Spleen (tissue), 11 donors: Measurements from ENCODE around the gene SEPTIN10. TPM values are rescaled to one million over a fixed set of nuclear protein-coding genes. Genes with fewer than 3 reads are reported as not detected.
"Not testable (repeated sequence)": the region's sequence is repeated elsewhere in the genome, so short reads cannot be mapped to it uniquely, and the experiment has no call there.

Experiments
- DNase-seq: peaks from one replicate; pipeline ENCODE4 v3.0.0-alpha.2; 2020
- H3K27ac ChIP-seq, 8 donors: fragments of 200-600 bp; sonication (generic) in 7 of 8; 1 replicate in 4 of 8; 2 replicates in 4 of 8; pipeline versions ENCODE4 v1.5.0 to v1.8.0; 2016 to 2021; ENCODE audit warnings: inconsistent platforms in 4 of 8, mild to moderate bottlenecking in 4 of 8, moderate library complexity in 1 of 8
- H3K27me3 ChIP-seq, 7 donors: fragments of 200-600 bp; sonication (generic) in 6 of 7; replicated peaks in 1 of 7; 1 replicate in 4 of 7; 2 replicates in 3 of 7; pipeline versions ENCODE4 v1.5.0 to v1.8.0; 2016 to 2021; ENCODE audit warnings: inconsistent platforms in 3 of 7, mild to moderate bottlenecking in 1 of 7
- H3K36me3 ChIP-seq, 6 donors: fragments of 200-600 bp; sonication (generic) in 5 of 6; 1 replicate in 4 of 6; 2 replicates in 2 of 6; pipeline versions ENCODE4 v1.5.0 to v1.8.0; 2016 to 2021; ENCODE audit warnings: inconsistent platforms in 2 of 6
- H3K4me1 ChIP-seq, 6 donors: fragments of 200-600 bp; sonication (generic) in 5 of 6; 1 replicate in 3 of 6; 2 replicates in 3 of 6; pipeline versions ENCODE4 v1.5.0 to v1.8.0; 2016 to 2021; ENCODE audit warnings: inconsistent platforms in 3 of 6
- H3K4me3 ChIP-seq, 8 donors: fragments of 200-600 bp; sonication (generic) in 7 of 8; 1 replicate in 4 of 8; 2 replicates in 4 of 8; pipeline versions ENCODE4 v1.5.0 to v1.8.0; 2016 to 2021; ENCODE audit warnings: inconsistent platforms in 4 of 8, mild to moderate bottlenecking in 4 of 8, moderate library complexity in 2 of 8
- H3K9me3 ChIP-seq, 8 donors: fragments of 200-600 bp; sonication (generic) in 7 of 8; 1 replicate in 4 of 8; 2 replicates in 4 of 8; pipeline versions ENCODE4 v1.5.0 to v1.8.0; 2016 to 2021; ENCODE audit warnings: inconsistent platforms in 4 of 8
- POLR2A ChIP-seq, 3 donors: fragments of 450-650 bp; IDR thresholded peaks; one replicate each; pipeline ENCODE4 v1.5.1; 2017; ENCODE audit warnings: antibody characterized with exemption in 3 of 3, mild to moderate bottlenecking in 1 of 3
- POLR2AphosphoS5 ChIP-seq, 3 donors: sonication (generic); formaldehyde crosslinking; IDR thresholded peaks; one replicate each; pipeline ENCODE4 v1.5.1; 2017; ENCODE audit warnings: antibody characterized with exemption in 3 of 3
- WGBS, 5 donors: extraction: QIAGEN DNeasy Blood & Tissue Kit in 3 of 5; methylation state at CpG; one replicate each; pipeline versions ENCODE4 v1.1.5 to v1.1.7; 2013 to 2018; 5-methylcytosine and 5-hydroxymethylcytosine counted together
- intact Hi-C: fragments of 100-400 bp; cut with DNase I; formaldehyde crosslinking; loops from one replicate; pipeline ENCODE4 v1.15.0; 2023; ENCODE audit warnings: low total_unique reads
- polyA plus RNA-seq, 3 donors: library from polyadenylated mRNA; stranded (reverse); fragments of 200-250 nt; gene quantifications; one replicate each; pipeline ENCODE4 v1.2.1, GENCODE V29; 2013
- total RNA-seq, 7 donors: library from RNA; depleted of rRNA in 3 of 7; stranded (reverse); fragments of >200 nt in 3 of 7; fragmentation: NEBNext Ultra II Directional in 4 of 7; extraction: Animal tissue kit (Norgen Biotek cat#: 25700) in 4 of 7; gene quantifications; one replicate each; pipeline versions ENCODE4 v1.1.0 to v1.2.1, GENCODE V29; 2016 to 2021
- TF ChIP-seq, protein P1 (sequence below), 11 experiments: fragments of 200-600 bp in 7 of 11; fragments of 450-650 bp in 4 of 11; sonication (generic) in 4 of 11; IDR thresholded peaks in 8 of 11; conservative IDR thresholded peaks in 3 of 11; 1 replicate in 7 of 11; 2 replicates in 4 of 11; pipeline versions ENCODE4 v1.4.0 to v1.8.0; 2016 to 2021; ENCODE audit warnings: antibody characterized with exemption in 11 of 11, inconsistent platforms in 4 of 11, mild to moderate bottlenecking in 1 of 11
- donor health status: healthy with polysubstance abuse.
- donor health status: DM: no; HTN: no; CAD: no; lungs with moderate emphysema.
- donor health status: DM: no; HTN: no; CAD: no.
- donor health status: Bipolar disorder and iron deficiency.
- donor health status: healthy.
- donor health status: DM: no; HTN: no; CAD: no.
- donor health status: DM: yes; HTN: yes; CAD: no.

SEPTIN10 gene
- total and polyA plus RNA-seq, 10 donors, result 14.7 to 95.3 (median 58.3) TPM

DNA sequence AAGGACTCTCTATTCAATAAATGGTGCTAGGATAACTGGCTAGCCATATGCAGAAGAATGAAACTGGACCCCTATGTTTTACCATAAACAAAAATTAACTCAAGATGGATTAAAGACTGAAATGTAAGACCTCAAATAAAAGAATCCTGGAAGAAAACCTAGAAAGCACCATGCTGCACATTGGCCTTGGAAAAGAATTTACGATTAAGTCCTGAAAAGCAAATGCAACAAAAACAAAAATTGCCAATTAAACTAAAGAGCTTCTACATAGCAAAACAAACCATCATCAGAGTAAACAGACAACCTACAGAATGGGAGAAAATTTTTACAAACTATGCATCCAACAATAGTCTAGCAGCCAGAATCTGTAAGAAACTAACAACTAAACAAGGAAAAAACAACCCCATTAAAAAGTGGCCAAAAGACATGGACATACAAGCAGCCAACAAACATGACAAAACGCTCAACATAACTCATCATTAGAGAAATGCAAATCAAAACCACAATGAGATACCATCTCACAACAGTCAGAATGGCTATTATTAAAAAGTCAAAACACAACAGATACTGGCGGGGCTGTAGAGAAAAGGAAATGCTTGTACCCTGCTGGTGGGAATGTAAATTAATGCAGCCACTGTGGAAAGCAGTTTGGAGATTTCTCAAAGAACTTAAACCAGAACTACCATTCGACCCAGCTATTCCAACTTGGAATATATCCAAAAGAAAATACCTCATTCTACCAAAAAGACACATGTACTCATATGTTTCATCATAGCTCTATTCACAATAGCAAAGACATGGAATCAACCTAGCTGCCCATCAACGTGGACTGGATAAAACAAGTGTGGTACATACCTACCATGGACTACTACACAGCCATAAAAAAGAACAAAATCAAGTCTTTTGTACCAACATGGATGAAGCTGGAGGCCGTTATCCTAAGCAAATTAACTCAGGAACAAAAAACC lies 30.6 kb downstream of the SEPTIN10 start:
- no peak overlapping the region for H3K4me3 ChIP-seq
- no peak overlapping the region for H3K27ac ChIP-seq
- DNase-seq, result no peak
- TF ChIP-seq, protein P1, sequence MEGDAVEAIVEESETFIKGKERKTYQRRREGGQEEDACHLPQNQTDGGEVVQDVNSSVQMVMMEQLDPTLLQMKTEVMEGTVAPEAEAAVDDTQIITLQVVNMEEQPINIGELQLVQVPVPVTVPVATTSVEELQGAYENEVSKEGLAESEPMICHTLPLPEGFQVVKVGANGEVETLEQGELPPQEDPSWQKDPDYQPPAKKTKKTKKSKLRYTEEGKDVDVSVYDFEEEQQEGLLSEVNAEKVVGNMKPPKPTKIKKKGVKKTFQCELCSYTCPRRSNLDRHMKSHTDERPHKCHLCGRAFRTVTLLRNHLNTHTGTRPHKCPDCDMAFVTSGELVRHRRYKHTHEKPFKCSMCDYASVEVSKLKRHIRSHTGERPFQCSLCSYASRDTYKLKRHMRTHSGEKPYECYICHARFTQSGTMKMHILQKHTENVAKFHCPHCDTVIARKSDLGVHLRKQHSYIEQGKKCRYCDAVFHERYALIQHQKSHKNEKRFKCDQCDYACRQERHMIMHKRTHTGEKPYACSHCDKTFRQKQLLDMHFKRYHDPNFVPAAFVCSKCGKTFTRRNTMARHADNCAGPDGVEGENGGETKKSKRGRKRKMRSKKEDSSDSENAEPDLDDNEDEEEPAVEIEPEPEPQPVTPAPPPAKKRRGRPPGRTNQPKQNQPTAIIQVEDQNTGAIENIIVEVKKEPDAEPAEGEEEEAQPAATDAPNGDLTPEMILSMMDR (IDR thresholded peaks at IDR 0.05 in 8 of 11, conservative IDR thresholded peaks at IDR 0.05 in 3 of 11), result no peak
- TF ChIP-seq POLR2A (IDR thresholded peaks at IDR 0.05) (no peak), POLR2AphosphoS5 (IDR thresholded peaks at IDR 0.05) (no peak)
- intact Hi-C loops, result no loop called here
- H3K36me3 ChIP-seq, result peaks cover 0 to 9% (median 0%) of the 10 kb centered on the region in 6 donors
- 73 to 85% (median 77%) methylated on average over 6 of the region's 6 CpGs for WGBS, 5 donors
- H3K9me3 ChIP-seq, result no peaks in the 10 kb centered on the region
- H3K4me1 ChIP-seq, result no peaks in the 10 kb centered on the region
- H3K27me3 ChIP-seq, result no peaks in the 10 kb centered on the region

DNA sequence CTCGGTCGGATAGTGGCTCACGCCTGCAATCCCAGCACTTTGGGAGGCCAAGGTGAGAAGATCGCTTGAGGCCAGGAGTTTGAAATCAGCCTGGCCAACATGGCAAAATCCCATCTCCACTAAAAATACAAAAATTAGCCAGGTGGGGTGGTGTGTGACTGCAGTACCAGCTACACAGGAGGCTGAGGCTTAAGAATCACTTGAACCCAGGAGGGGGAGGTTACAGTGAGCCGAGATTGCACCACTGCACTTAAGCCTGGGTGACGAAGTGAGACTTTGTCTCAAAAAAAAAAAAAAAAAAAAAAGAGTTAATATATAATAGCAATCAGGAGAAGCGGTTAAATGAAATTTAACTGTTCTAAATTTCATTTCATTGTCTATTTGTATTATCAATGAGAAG lies 36.1 kb downstream of the SEPTIN10 start:
- DNase-seq, H3K27ac ChIP-seq, intact Hi-C loops, H3K27me3 ChIP-seq, H3K4me3 ChIP-seq, H3K9me3 ChIP-seq, H3K4me1 ChIP-seq, H3K36me3 ChIP-seq: not testable (repeated sequence)
- 89 to 97% (median 94%) methylated on average over 7 of the region's 7 CpGs for WGBS, 5 donors

DNA sequence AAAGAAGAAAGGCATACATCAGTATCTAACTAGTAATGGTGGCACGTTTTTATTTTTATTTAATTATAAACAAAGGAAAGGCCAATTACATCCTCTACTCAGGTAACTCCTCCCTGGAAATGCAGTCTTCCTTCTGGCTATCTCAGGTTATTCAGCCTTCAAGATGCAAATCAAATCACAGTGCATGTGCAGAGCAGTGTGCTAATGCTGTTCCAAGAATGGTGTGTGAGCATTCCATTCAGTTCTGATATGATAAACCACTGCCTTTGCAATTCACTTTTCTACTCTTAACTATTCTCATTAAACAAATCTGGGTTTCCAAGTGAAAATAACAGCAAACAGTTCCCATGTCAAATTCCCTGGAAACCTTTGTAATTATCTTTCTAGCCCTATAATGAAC lies 38.4 kb downstream of the SEPTIN10 start:
- no peak for TF ChIP-seq POLR2A (IDR thresholded peaks at IDR 0.05)
- no peak for TF ChIP-seq POLR2AphosphoS5 (IDR thresholded peaks at IDR 0.05)
- TF ChIP-seq, protein P1 (IDR thresholded peaks at IDR 0.05 in 8 of 11, conservative IDR thresholded peaks at IDR 0.05 in 3 of 11), result no peak
- Histone ChIP-seq H3K4me3 (no peak overlapping the region), H3K27ac (no peak overlapping the region), H3K36me3 (peaks cover 0 to 9% (median 0%) of the 10 kb centered on the region in 6 donors), H3K27me3 (no peaks in the 10 kb centered on the region), H3K4me1 (no peaks in the 10 kb centered on the region), H3K9me3 (no peaks in the 10 kb centered on the region)
- no peak for DNase-seq
- 63 to 78% (median 67%) methylated on average over 1 of the region's 1 CpG for WGBS, 5 donors
- intact Hi-C loops, result no loop called here

DNA sequence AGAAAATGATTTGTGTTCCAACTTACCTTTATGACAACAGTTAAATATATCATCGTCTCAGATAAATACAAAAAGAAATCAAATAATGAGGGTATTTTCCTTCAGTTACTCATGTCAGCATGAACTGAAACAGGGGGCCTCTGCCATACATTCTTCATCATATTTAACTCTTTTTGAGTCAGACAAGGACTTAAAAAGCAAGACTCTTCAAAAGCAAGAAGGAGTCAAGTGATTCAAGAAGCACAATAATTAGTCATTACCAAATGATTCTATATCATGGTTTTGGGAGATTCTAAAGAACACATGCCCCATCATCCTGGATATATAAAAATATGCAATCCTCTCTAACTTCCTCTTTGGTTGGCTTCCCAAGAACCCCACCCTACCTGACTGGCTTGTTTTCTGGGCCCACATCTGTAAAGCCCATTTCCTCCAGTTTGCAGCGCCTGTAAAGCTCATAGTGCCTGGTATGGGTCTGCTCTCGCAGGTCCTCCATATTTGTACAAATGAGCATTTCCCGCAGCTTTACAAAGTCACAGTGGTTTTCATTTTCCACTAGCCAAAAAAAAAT lies 49.7 kb downstream of the SEPTIN10 start:
- H3K4me1 ChIP-seq, result no peaks in the 10 kb centered on the region
- no peaks in the 10 kb centered on the region for H3K9me3 ChIP-seq
- H3K27me3 ChIP-seq, result no peaks in the 10 kb centered on the region
- DNase-seq, result no peak
- H3K27ac ChIP-seq, result no peak overlapping the region
- no peak overlapping the region for H3K4me3 ChIP-seq
- 77 to 91% (median 84%) methylated on average over 4 of the region's 4 CpGs for WGBS, 5 donors
- peaks cover 0 to 25% (median 0%) of the 10 kb centered on the region in 6 donors for H3K36me3 ChIP-seq
- no peak for TF ChIP-seq POLR2AphosphoS5 (IDR thresholded peaks at IDR 0.05)
- TF ChIP-seq, protein P1 (IDR thresholded peaks at IDR 0.05 in 8 of 11, conservative IDR thresholded peaks at IDR 0.05 in 3 of 11), result no peak
- TF ChIP-seq POLR2A (IDR thresholded peaks at IDR 0.05), result no peak
- intact Hi-C loops, result no loop called here
